GM18508 (cell line): ENCODE measurements around the gene ASCL5.

Experiments used
- ATAC-seq: cut with Tn5 transposase; IDR thresholded peaks from one replicate; pipeline ENCODE4 v1.9.1; 2021; ENCODE audit warnings: moderate number of reproducible peaks; ENCODE audit not compliant: insufficient read depth, unreplicated experiment

Gene ASCL5

DNA sequence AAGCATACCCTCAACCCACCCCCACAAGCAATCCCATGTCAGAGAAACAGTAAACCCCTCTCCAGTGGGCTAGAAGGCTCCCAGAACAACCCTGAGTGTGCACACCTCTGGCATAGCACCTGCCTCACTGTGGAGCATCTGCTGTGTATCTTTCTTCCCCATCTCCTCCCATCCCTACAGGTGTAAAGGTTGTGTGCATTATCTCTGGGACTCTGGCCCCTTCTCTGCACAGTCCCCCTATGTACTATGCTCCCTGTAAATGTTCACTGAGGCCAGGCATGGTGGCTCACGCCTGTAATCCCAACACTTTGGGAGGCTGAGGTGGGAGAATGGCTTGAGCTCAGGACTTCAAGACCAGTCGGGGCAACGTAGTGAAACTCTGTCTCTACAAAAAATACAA is 14.1 kb downstream of the ASCL5 start:
- ATAC-seq, result no peak

DNA sequence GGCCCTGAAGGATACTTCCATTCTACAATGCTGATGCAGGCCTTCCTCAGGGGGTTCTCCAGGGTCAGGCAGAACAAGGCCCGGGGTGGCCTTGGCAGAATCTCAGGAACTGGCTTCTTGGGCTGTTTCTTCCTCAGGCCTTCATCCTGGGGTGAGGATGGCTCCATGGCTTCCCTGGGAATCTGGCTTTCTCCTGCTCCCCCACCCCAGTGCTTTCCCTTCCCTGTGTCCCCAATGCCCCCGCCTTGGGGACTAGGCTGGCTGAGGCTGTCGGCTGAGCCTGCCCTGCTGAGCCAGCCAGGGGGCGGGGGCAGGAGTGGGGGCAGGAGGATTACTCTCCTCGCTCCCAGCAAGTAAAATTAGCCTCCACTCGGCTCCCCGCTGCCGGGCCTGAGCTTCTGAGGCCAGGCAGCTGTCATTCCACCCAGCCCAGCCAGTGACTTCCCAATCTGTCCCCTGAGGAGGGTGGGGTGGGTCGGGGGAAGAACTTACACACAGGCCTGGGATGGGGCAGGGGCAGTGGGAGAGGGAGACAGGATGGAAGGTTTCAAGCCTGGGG is 14.7 kb downstream of the ASCL5 start, which contains the start of gene CACNA1S:
TSS of gene CACNA1S (minus strand) at position 254 of the 559 bp plus-strand sequence. CDS start at position 167, 87 bp downstream.
- no peak for ATAC-seq

DNA sequence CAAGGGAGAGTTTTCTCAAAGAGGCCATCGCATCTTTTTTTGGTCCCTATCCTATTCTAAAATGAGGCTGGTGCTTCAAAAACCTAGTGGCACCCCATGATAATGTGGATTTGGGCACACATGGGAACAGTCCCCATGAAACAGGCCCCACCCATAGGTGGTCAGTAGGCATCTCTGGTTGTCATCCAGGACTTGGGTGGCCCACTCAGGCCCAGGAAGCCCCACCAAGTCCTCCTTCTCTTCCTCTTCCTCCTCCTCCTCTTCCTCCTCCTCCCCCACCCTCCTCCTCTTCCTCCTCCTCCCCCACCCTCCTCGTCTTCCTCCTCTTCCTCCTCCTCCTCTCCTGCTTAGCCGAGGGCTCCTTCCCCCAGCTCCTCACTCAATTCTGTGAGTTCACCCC is 15.3 kb downstream of the ASCL5 start:
- no peak for ATAC-seq

DNA sequence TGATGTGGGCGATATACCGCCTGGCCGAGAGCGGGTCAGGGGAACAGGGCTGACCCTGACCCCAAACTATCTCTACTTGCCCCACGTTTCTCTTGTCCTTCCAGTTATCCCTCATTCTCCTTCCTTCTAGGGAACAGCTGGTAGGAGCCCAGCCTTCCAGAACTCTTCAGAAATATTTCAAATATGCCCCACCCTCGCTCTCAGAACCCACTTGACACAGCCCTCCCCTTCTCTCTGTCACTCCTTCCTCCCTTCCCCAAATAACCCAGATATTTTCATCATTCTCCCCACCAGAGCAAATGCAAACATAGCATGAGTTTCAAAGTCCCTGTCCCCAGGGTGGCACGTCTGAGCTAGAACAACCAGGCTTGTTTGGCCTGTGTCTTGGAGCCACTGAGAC is 15.8 kb downstream of the ASCL5 start:
- no peak for ATAC-seq

DNA sequence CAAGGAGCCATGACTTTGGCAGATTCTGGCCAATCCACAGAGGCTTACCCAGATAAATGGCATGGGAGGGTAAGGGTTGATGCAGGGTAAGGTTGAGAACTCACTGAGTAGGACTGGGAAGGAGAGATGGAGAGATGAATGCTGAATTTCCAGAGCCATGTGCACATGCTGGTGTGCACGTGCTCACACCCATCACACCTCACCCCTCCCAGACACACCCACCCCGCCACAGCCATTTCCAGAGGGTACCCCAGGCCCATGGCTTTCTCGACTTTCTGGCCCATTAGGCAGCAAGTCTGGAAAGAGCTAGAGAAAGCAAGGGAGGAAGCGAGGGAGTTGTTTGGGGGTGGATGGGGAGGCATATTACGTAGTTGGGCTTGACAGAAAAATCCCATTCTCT is 16.4 kb downstream of the ASCL5 start:
- no peak for ATAC-seq

DNA sequence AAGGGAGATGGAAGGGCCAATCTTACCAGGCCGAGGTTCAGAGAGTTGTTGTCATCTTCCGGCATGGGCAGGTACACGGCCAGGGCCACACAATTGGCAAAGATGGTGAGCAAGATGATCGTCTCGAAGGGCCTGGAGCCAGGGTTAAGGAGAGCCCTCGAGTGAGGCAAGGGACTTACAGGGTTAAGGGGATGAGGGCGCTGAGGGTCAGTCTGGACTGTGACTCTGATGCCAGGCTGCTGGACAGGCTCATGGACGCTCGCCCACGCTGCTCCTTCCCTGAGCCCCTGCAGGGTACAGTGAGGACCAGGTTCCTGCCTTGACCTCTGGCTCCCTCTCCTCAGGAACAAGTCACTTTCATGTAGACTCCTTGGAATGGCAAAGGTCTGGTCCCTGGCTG is 16.8 kb downstream of the ASCL5 start:
- no peak for ATAC-seq

DNA sequence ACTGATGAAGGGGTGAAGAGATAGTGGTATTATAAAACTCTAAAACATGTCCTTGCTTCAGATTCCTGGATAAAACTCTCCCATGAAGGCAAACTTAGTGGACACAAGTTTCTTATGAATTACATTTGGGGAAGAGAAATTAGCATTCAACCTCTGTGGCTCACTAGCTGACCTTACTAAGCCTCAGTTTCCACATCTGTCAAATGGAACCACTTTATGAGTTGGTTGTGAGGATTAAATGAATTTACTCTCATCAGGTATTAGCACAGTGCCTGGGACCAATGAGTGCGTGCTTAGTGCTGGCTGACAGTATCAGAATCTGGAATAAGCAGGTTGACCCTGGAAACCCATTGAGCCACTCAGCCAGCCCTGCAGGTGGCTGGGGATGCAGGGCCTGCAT is 17.3 kb downstream of the ASCL5 start:
- no peak for ATAC-seq

DNA sequence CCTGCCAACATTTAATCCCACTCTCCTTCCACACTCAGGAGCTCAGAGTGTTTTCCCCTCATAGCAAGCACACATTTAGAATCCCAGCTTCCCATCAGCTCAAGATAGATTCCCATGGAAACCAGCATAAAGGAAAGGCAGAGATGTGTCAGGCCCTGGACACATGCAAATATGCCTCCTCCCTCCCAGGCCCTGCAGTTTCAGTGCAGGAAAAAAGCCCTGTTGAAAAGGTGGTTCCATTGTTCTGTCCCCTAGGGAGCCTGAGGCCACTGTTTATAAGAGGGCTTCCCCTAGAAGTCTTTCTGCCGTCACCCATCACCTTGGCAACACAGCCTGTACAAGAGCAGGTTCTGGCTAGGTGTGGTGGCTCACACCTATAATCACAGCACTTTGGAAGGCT is 18.4 kb downstream of the ASCL5 start:
- no peak for ATAC-seq

DNA sequence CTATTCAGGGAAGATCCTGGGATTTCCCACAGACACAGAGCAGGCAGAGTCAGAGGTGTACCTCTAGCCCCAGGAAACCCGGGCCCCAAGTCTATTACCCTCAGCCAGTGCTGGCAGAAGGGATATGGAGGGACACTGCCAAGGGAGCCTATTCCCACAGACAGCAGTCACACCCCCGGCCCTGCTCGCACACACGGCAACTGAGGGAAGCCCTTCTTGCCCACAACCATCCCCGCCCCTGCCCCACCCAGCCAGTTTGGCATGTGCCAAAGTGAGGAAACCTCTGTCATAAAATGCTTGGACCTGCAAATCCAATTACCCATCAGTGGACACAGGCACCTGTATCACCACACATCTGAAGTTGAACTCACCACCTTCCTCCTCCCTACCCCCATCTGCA is 21.3 kb downstream of the ASCL5 start:
- ATAC-seq, result no peak

DNA sequence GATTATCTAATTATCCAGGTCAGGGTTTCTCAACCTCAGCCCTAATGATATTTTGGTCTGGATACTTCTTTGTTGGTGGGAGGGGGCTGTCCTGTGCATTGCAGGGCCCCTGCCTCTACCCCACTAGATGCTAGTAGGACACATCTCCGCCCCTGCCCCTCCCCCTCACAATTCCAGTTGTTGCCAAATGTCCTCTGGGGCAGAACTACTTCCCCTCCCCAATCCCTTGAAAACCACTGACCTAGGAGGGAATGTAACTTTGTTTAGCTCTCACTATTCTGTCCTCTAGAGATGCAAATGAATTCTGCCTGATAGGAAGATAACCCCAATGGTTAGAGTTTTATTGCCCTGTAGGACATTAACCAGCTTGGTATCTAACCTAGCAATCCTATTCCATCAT is 22.8 kb downstream of the ASCL5 start:
- ATAC-seq, result no peak

DNA sequence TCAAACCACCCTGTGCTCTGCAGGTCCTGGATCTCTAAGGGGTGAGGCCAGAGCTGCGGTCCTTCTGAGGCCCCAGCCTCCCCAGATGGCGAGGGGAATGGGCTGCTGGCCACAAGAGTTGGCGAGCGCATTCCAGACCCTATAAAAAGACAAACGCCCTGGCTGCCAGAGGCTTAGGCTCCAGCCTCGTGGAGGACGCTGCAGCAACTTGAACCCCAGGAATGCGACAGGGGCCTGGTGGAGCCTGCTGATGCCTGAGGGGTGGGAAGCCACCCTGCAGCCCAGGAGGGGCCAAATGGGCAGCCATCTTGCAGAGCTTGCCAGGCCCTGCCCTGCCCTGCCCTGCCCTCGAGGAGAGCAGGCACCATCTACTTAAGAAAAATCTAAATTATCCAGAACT is 23.3 kb downstream of the ASCL5 start:
- no peak for ATAC-seq

DNA sequence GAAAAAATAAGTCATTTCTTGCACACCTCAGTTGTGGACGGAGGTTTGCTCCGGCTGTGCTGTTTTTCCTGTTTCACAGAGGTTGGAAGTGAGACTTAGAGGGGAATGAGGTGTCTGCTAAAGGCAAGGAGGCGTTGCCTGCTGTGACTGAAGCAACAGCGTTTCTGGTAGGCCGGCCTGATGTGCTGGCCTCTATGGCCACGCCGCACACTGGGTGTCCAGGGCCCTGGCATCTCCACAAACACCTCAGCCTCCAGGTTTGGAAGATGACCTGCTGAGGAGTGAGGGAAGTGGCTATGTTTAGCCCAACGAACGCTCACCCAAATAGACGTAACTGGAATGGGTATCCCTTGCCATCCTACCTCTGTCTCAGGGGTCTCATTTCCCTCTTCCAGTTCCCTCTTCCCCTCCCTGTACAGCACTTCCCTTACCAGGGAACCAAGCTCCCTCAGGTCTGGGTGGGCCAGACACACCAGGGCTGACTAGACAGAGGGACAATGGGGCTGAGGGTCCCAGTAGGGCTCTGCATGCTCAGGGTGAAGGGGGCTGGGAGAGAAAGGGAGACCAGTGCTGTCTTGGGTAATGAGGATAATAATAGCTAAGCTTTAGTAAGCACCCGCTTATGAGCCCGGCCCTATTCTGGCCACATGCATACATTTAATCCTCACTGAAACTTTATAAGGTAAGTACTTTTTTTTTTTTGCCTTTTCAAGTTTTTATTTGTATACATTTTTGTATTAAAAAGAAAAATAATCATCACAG is 26.6 kb downstream of the ASCL5 start:
- ATAC-seq, result no peak

DNA sequence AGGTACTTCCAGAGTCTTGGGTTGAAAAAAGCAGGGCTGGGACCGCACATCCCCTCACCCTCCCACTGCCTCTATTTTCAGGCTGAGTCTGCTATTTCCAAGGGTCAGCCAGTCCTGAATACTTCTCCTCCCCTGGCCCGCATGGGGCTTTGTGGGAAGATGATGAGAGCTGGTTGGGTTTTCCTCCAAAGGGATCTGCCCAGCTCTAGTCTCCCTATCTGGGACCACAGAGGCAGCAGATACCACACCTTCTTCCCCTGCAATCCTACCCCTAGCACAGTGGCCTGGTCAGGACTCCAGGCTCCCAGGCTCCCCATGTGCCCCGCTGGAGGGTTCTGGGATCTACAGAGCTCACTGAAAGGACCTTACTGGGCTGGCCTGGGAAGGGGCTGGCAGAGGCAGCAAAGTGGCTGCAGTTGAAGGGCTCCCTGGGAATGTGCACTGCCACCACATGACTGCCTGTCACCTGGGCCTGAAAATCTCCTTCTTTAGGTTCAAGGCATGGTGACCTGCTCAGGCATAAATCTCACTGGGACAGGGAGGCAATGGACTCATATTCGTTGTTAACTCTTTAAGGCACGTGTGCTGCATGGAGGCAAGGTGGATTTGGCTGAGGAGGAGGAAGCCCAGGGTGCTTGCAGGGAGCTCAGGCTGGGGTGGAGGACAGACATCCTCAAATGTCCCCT is 27.8 kb downstream of the ASCL5 start:
- no peak for ATAC-seq

DNA sequence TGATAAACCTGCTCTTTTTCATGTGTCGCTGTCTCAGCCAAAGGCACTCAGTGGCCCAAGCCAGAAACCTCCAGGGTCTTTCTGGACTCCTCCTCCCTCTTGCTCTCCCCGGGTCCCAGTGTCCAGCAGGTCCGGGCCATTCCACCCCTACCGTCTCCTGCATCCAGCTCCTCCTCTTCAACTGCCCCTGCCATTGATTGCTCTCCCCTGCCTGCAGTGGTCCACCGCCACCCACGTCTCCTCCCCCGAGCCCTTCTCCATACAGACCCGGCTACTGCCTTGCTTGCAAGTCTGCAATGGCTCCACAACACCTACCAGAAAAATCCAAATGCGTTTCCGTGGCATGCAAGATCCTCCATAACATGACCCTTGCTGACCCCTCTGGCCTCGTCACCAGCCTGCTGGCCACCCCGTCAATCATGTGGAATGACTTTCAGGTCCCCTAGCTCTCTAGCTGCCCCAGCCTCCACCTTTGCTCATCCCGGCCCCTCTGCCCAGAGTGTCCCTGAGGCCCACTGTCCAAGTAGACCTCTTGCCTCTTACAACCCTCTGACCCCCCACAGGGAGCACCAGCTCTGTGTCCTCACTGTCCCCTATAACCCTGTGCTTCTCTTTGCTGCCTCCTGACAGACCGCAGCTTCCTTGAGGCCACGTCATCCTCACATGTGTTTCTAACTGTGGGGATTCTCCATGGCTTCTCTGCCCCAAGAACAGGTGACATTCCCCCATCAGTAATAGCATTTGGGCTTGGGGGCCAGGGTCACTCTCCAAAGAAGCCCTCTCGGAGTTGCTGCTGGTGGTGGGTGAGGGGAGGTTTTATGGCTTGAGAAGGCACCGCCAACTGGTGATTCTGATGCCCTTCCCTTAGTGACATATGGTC is 29.8 kb downstream of the ASCL5 start:
- no peak for ATAC-seq

DNA sequence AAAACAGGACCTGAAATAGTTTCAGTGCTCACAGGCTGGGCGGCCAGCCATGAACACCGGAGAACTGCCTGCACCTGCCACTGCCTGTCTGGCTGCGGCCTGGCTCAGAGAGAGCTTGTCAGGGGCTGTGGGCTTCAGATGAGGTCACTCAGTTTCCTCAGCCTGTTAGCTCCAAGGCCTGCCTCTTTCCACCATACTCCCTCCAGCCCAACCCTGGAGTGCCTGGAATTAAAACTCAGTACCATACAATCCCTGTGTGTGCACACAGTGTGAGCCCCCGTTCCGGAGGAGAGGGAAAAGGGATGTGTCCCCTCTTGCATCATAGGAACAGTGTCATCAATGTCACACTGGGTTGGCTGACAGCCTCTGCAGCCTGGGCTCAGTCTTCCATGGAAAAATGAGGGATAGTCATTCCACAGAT is 30.9 kb downstream of the ASCL5 start:
- no peak for ATAC-seq

DNA sequence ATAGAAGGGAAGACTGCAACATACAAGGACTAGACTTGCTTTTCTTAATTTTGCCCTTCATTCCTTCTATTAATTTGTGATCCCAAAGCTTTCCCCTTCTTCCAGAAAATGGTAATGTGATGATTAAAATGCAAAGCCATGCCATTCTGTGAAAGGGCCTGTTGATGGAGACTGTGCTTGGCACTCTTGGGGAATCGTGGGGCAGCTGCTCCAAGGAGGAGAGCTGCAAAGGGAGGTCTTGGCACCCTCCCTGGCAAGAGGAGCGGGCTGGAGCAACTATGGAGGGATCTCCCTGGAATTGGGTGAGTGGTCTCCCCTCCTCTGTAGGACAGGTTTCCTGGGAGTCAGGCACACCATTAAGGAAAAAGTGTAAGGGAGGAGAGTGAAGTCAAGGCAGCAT is 31.4 kb downstream of the ASCL5 start:
- ATAC-seq, result no peak

DNA sequence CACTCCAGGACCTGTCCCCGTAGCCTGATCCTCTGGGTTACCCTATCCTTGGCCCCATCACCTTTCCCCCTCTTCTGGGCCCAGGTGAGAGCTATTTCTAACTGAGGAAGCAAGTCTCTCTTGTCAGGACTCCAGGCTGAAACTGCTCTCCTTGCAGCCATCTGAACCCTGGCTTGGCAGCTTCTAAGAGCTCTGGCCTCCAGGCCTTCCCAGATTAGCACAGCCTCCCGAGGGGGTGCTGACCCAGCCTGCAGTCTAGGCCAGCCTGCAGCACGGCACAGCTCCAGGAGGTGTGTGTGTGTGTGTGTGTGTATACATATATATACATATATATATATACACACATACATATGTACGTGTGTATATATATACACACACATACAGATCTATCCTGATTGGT is 32.2 kb downstream of the ASCL5 start:
- no peak for ATAC-seq

DNA sequence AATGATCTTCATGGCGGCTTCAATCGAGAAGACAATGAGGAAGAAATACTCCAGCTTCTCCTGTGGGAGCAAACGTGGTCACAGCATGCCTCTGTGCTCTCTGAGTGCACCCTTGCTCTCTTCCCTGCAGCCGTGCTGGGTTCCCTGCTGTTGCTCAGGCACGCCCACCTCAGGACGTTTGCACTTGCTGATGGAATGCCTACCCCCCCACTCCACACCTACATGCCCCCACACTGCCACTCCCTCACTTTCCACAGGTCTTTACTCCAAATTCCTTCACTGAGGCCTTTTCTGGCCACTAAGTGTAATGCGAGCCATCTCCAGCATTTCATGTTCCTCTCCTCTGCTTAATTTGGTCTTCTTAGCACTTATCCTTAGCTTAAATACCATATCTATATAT is 33.0 kb downstream of the ASCL5 start:
- ATAC-seq, result no peak

DNA sequence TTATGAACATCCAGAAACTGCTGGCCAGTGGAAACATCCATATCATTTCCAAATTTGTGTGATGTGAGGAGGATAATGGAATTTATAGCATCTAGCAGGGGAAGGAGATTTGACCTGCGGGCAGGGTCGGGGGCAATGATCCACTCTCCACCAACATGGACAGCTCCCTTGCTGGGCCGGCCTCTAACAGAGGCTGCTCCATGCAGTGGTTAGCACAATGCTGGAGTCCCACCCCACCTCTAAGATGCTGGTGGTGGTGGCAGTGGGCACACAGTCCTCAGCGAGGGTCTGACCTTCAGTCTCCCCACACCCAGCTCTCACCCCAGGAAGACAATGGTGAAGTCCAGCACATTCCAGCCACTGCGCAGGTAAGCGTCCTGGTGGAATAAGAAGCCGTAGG is 33.4 kb downstream of the ASCL5 start:
- ATAC-seq, result no peak

DNA sequence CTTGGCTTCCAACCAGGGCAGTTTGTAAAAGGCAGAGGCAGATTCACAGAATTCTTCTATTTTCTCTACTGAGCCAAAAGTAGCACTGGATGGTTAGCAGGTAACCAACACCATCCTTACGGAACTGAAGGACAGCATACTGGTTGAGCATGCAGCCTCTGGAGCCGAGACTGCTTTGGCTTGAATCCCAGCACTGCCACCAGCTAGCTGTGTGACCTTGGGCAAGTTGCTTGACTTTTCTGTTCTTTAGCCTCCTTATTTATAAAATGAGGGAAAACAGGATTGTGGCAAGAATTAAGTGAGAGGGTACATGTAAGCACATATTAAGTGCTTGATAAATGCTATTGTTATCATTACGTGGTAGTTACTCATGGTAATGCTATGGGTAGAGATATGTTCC is 34.2 kb downstream of the ASCL5 start:
- no peak for ATAC-seq

DNA sequence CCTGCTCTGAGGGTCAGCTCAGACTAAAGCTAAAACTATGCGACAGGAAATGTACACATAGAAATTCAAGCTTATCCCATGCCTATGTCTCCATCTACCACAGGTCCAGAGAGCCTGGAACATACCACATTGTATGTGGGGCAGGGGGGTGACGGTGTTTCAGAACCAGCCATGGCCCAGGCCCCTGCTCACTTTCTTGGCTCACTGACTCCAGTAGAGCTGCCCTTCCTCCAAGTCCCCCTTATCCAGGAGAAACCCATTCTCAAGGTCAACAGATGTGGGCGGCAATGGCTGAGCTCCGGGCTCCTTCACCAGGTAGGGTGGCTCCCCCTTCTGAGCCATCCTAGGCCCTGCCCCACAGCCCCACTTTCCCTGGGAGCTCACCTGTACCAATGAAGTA is 35.7 kb downstream of the ASCL5 start:
- no peak for ATAC-seq
